Activated naive CD4-positive, alpha-beta T cell treated with anti-CD3 and anti-CD28 coated beads, Interleukin-2, amount 50 U/mL, for 24 hours (primary cell): ENCODE data around the gene SPTLC1.
A peak's percentile ranks its signal among the peaks of the same experiment; 100 is the strongest.
"Not testable (repeated sequence)": the region's sequence is repeated elsewhere in the genome, so short reads cannot be mapped to it uniquely, and the experiment has no call there.

ENCODE experiments used
- H3K27ac Mint-ChIP-seq: one replicate; pipeline ENCODE4 v1.8.0; 2021; ENCODE audit warnings: mild to moderate bottlenecking, mixed read lengths
- H3K27me3 Mint-ChIP-seq: one replicate; pipeline ENCODE4 v1.8.0; 2021; ENCODE audit warnings: mixed read lengths
- H3K36me3 Mint-ChIP-seq: one replicate; pipeline ENCODE4 v1.8.0; 2021; ENCODE audit warnings: mixed read lengths
- H3K4me1 Mint-ChIP-seq: one replicate; pipeline ENCODE4 v1.8.0; 2021; ENCODE audit warnings: mixed read lengths
- H3K4me3 Mint-ChIP-seq: one replicate; pipeline ENCODE4 v1.8.0; 2021; ENCODE audit warnings: mild to moderate bottlenecking, mixed read lengths
- H3K9me3 Mint-ChIP-seq: one replicate; pipeline ENCODE4 v1.8.0; 2021; ENCODE audit warnings: mixed read lengths

The SPTLC1 gene

GRCh38 chr9:92035146-92035545 is 80.1 kb downstream of the SPTLC1 start:
- Mint-ChIP-seq H3K27ac (no peak overlapping the region), H3K36me3 (peaks cover 22% of the 10 kb centered on the region), H3K27me3 (no peaks in the 10 kb centered on the region), H3K4me3 (no peak overlapping the region), H3K4me1 (no peaks in the 10 kb centered on the region), H3K9me3 (no peaks in the 10 kb centered on the region)

- no peaks in the 10 kb centered on the region for H3K9me3 Mint-ChIP-seq
- H3K27me3 Mint-ChIP-seq = no peaks in the 10 kb centered on the region
- H3K36me3 Mint-ChIP-seq = peaks cover 22% of the 10 kb centered on the region
- no peaks in the 10 kb centered on the region for H3K4me1 Mint-ChIP-seq
- no peak overlapping the region for H3K4me3 Mint-ChIP-seq
- peak overlapping the region; percentile 41 for H3K27ac Mint-ChIP-seq
Observed at GRCh38 chr9:92033991-92034390, 81.2 kb downstream of the SPTLC1 start.

GRCh38 chr9:92033307-92033706 is 81.9 kb downstream of the SPTLC1 start:
- Mint-ChIP-seq H3K4me3 (no peak overlapping the region), H3K36me3 (peaks cover 22% of the 10 kb centered on the region), H3K9me3 (no peaks in the 10 kb centered on the region), H3K27me3 (no peaks in the 10 kb centered on the region), H3K27ac (no peak overlapping the region), H3K4me1 (no peaks in the 10 kb centered on the region)

GRCh38 chr9:92032891-92033290 is 82.3 kb downstream of the SPTLC1 start:
- H3K4me3 Mint-ChIP-seq = no peak overlapping the region
- H3K27ac Mint-ChIP-seq = no peak overlapping the region
- H3K4me1 Mint-ChIP-seq = no peaks in the 10 kb centered on the region
- no peaks in the 10 kb centered on the region for H3K9me3 Mint-ChIP-seq
- peaks cover 22% of the 10 kb centered on the region for H3K36me3 Mint-ChIP-seq
- no peaks in the 10 kb centered on the region for H3K27me3 Mint-ChIP-seq

GRCh38 chr9:92030367-92030766 is 84.8 kb downstream of the SPTLC1 start:
- H3K9me3 Mint-ChIP-seq = no peaks in the 10 kb centered on the region
- no peaks in the 10 kb centered on the region for H3K4me1 Mint-ChIP-seq
- H3K36me3 Mint-ChIP-seq = peaks cover 14% of the 10 kb centered on the region
- no peak overlapping the region for H3K4me3 Mint-ChIP-seq
- no peak overlapping the region for H3K27ac Mint-ChIP-seq
- H3K27me3 Mint-ChIP-seq = no peaks in the 10 kb centered on the region

- Mint-ChIP-seq H3K27me3 (no peaks in the 10 kb centered on the region), H3K36me3 (peaks cover 11% of the 10 kb centered on the region)
Observed at GRCh38 chr9:92029553-92029952, 85.7 kb downstream of the SPTLC1 start.

GRCh38 chr9:92026206-92027002 is 88.8 kb downstream of the SPTLC1 start:
- peaks cover 5% of the 10 kb centered on the region for H3K36me3 Mint-ChIP-seq
- H3K27me3 Mint-ChIP-seq = no peaks in the 10 kb centered on the region
- no peaks in the 10 kb centered on the region for H3K9me3 Mint-ChIP-seq
- H3K27ac Mint-ChIP-seq = no peak overlapping the region
- no peaks in the 10 kb centered on the region for H3K4me1 Mint-ChIP-seq
- H3K4me3 Mint-ChIP-seq = no peak overlapping the region

More at GRCh38 chr9:92029553-92029952, 85.7 kb downstream of the SPTLC1 start:
- Mint-ChIP-seq H3K4me3 (no peak overlapping the region), H3K27ac (no peak overlapping the region), H3K4me1 (no peaks in the 10 kb centered on the region), H3K9me3 (no peaks in the 10 kb centered on the region)

GRCh38 chr9:92021785-92022541 is 93.2 kb downstream of the SPTLC1 start:
- not testable (repeated sequence) for H3K4me3 Mint-ChIP-seq, H3K27ac Mint-ChIP-seq, H3K27me3 Mint-ChIP-seq, H3K9me3 Mint-ChIP-seq, H3K36me3 Mint-ChIP-seq, H3K4me1 Mint-ChIP-seq

- no peak overlapping the region for H3K4me3 Mint-ChIP-seq
- no peaks in the 10 kb centered on the region for H3K27me3 Mint-ChIP-seq
- peaks cover 3% of the 10 kb centered on the region for H3K36me3 Mint-ChIP-seq
- peaks cover 4% of the 10 kb centered on the region for H3K9me3 Mint-ChIP-seq
- no peaks in the 10 kb centered on the region for H3K4me1 Mint-ChIP-seq
- H3K27ac Mint-ChIP-seq = no peak overlapping the region
Observed at GRCh38 chr9:92019658-92020057, 95.6 kb downstream of the SPTLC1 start.

GRCh38 chr9:92010705-92011536 is 104.3 kb downstream of the SPTLC1 start:
- H3K27me3 Mint-ChIP-seq = peaks cover 6% of the 10 kb centered on the region

GRCh38 chr9:92010253-92010652 is 105.0 kb downstream of the SPTLC1 start:
- not testable (repeated sequence) for H3K27ac Mint-ChIP-seq, H3K4me3 Mint-ChIP-seq, H3K27me3 Mint-ChIP-seq, H3K36me3 Mint-ChIP-seq, H3K4me1 Mint-ChIP-seq, H3K9me3 Mint-ChIP-seq

More at GRCh38 chr9:92010705-92011536, 104.3 kb downstream of the SPTLC1 start:
- Mint-ChIP-seq H3K9me3 (peaks cover 10% of the 10 kb centered on the region), H3K4me1 (no peaks in the 10 kb centered on the region), H3K4me3 (no peak overlapping the region), H3K27ac (no peak overlapping the region), H3K36me3 (peaks cover 4% of the 10 kb centered on the region)

GRCh38 chr9:92008041-92008440 is 107.2 kb downstream of the SPTLC1 start:
- Mint-ChIP-seq H3K27me3 (peaks cover 4% of the 10 kb centered on the region), H3K27ac (no peak overlapping the region), H3K36me3 (no peaks in the 10 kb centered on the region), H3K4me1 (no peaks in the 10 kb centered on the region), H3K9me3 (no peaks in the 10 kb centered on the region), H3K4me3 (no peak overlapping the region)

- Mint-ChIP-seq H3K4me1 (no peaks in the 10 kb centered on the region), H3K4me3 (no peak overlapping the region), H3K27ac (no peak overlapping the region), H3K36me3 (no peaks in the 10 kb centered on the region), H3K27me3 (peaks cover 4% of the 10 kb centered on the region), H3K9me3 (no peaks in the 10 kb centered on the region)
Observed at GRCh38 chr9:92004045-92004392, 111.2 kb downstream of the SPTLC1 start.

- H3K4me3 Mint-ChIP-seq = no peak overlapping the region
Observed at GRCh38 chr9:92003308-92004044, 111.7 kb downstream of the SPTLC1 start.

GRCh38 chr9:92001948-92002347 is 113.3 kb downstream of the SPTLC1 start:
- not testable (repeated sequence) for H3K9me3 Mint-ChIP-seq, H3K4me1 Mint-ChIP-seq

More at GRCh38 chr9:92003308-92004044, 111.7 kb downstream of the SPTLC1 start:
- Mint-ChIP-seq H3K4me1 (no peaks in the 10 kb centered on the region), H3K27ac (no peak overlapping the region), H3K36me3 (no peaks in the 10 kb centered on the region), H3K9me3 (no peaks in the 10 kb centered on the region), H3K27me3 (peaks cover 4% of the 10 kb centered on the region)

More at GRCh38 chr9:92001948-92002347, 113.3 kb downstream of the SPTLC1 start:
- not testable (repeated sequence) for H3K27me3 Mint-ChIP-seq, H3K27ac Mint-ChIP-seq, H3K36me3 Mint-ChIP-seq, H3K4me3 Mint-ChIP-seq
